K562 (cell line): ENCODE data around the gene EFCAB7. TPM values are rescaled to one million over a fixed set of nuclear protein-coding genes. Genes with fewer than 3 reads are reported as not detected.
A peak's percentile ranks its signal among the peaks of the same experiment; 100 is the strongest.

Experiments
- ATAC-seq: fragments of 200-7000 bp; cut with Tn5 transposase; 3 replicates; pipeline ENCODE4 v1.9.1; 2020; ENCODE audit warnings: moderate library complexity
- BruUV-seq: library from RNA; stranded (reverse); fragments of 400-500 nt; replicated peaks from 2 replicates; lab custom pipeline; 2021; lab: Mats Ljungman, UMichigan
- CTCF ChIA-PET: fragments of 300-600 bp; formaldehyde crosslinking; extraction: SDS; loops from one replicate; lab custom pipeline; 2021; ENCODE audit warnings: low intra/inter-chr PET ratio; lab: Yijun Ruan, JAX
- POLR2A ChIA-PET: fragments of 300-600, 350-650 bp; sonication (Branson Sonifier 250); formaldehyde crosslinking; extraction: SDS; loops from one replicate; lab custom pipeline; 2021; ENCODE audit warnings: antibody characterized with exemption, inconsistent platforms; lab: Yijun Ruan, JAX
- DNase-seq, 4 experiments: peaks; one replicate each; pipeline versions ENCODE4 v3.0.0 to v3.0.0-alpha.2; 2011 to 2018; ENCODE audit warnings: low spot score in 3 of 4, mixed read lengths in 3 of 4; ENCODE audit errors: extremely low read depth in 1 of 4
- FAIRE-seq: peaks from 2 replicates; lab custom pipeline; 2011; peaks lifted over from hg19 to GRCh38; lab: Jason Lieb, UNC
- H2AFZ ChIP-seq: 2 replicates; pipeline ENCODE4 v1.6.0; 2011; ENCODE audit warnings: low read depth, low read length, control low read depth, inconsistent platforms
- H3K27ac ChIP-seq: fragments of 200-600 bp; 3 replicates; pipeline ENCODE4 v1.8.0; 2011; ENCODE audit warnings: low read depth, mild to moderate bottlenecking, control low read depth, inconsistent platforms, low read length, moderate library complexity, mixed read lengths; ENCODE audit errors: extremely low read depth
- H3K27me3 ChIP-seq, 2 experiments: fragments of 300-600 bp in 1 of 2; 2 replicates in 1 of 2; 3 replicates in 1 of 2; pipeline versions ENCODE4 v1.6.0 to v1.8.0; 2011; ENCODE audit warnings: inconsistent platforms in 2 of 2, low read length in 2 of 2, mild to moderate bottlenecking in 1 of 2, mixed read lengths in 1 of 2, moderate library complexity in 1 of 2; ENCODE audit not compliant: control insufficient read depth in 2 of 2, insufficient read depth in 2 of 2
- H3K36me3 ChIP-seq: fragments of 300-600 bp; 3 replicates; pipeline ENCODE4 v1.8.0; 2011; ENCODE audit warnings: mild to moderate bottlenecking, low read length, inconsistent platforms; ENCODE audit not compliant: control insufficient read depth, insufficient read depth
- H3K4me1 ChIP-seq, 2 experiments: fragments of 200-600 bp in 1 of 2; replicated peaks in 1 of 2; 2 replicates in 1 of 2; 3 replicates in 1 of 2; pipeline versions ENCODE4 v1.5.1 to v1.8.0; 2011; ENCODE audit warnings: inconsistent platforms in 2 of 2, low read length in 2 of 2, mild to moderate bottlenecking in 1 of 2, mixed read lengths in 1 of 2, moderate library complexity in 1 of 2; ENCODE audit not compliant: control insufficient read depth in 2 of 2, insufficient read depth in 2 of 2
- H3K4me2 ChIP-seq: 2 replicates; pipeline ENCODE4 v1.6.1; 2011; ENCODE audit warnings: low read length, control low read depth, inconsistent platforms, mixed read lengths; ENCODE audit not compliant: insufficient read depth
- H3K4me3 ChIP-seq: fragments of 200-600 bp; sonication (generic), shearing (Covaris generic); 2 replicates; pipeline ENCODE4 v1.5.1; 2016; ENCODE audit warnings: control low read depth, inconsistent platforms
- H3K79me2 ChIP-seq: fragments of 200-600 bp; 3 replicates; pipeline ENCODE4 v1.8.0; 2011; ENCODE audit warnings: low read length, inconsistent platforms; ENCODE audit not compliant: control insufficient read depth, insufficient read depth
- H3K9ac ChIP-seq, 2 experiments: 2 replicates each; pipeline versions ENCODE4 v1.6.0 to v1.6.1; 2011; ENCODE audit warnings: low read depth in 2 of 2, low read length in 2 of 2, control low read depth in 1 of 2, inconsistent platforms in 1 of 2, mild to moderate bottlenecking in 1 of 2, mixed read lengths in 1 of 2; ENCODE audit not compliant: insufficient read depth in 1 of 2
- H3K9me1 ChIP-seq: one replicate; pipeline ENCODE4 v1.6.0; 2011; ENCODE audit warnings: inconsistent platforms, mild to moderate bottlenecking, low read length, moderate library complexity; ENCODE audit not compliant: control insufficient read depth, insufficient read depth
- H3K9me3 ChIP-seq: replicated peaks from 2 replicates; pipeline ENCODE4 v1.5.1; 2011; ENCODE audit warnings: low read depth, low read length, inconsistent platforms; ENCODE audit not compliant: control insufficient read depth, insufficient read depth
- H4K20me1 ChIP-seq: replicated peaks from 2 replicates; pipeline ENCODE4 v1.6.1; 2011; ENCODE audit warnings: low read length, inconsistent platforms, mixed read lengths; ENCODE audit not compliant: control insufficient read depth, insufficient read depth
- HNRNPH1 ChIP-seq: fragments of 200-400 bp; formaldehyde crosslinking; optimal IDR thresholded peaks from 2 replicates; pipeline ENCODE3; 2017; ENCODE audit warnings: low read depth, mild to moderate bottlenecking, low read length, moderate library complexity
- KLF16 ChIP-seq: IDR thresholded peaks from 2 replicates; pipeline ENCODE4 v1.6.1; 2016; ENCODE audit warnings: antibody characterized with exemption
- TAF15 ChIP-seq: fragments of 200-400 bp; formaldehyde crosslinking; IDR thresholded peaks from 2 replicates; pipeline ENCODE4 v1.6.1; 2017; ENCODE audit warnings: mild to moderate bottlenecking, low read depth, low read length, moderate library complexity
- ZNF766 ChIP-seq: fragments of 200-800 bp; sonication (Bioruptor generic); conservative IDR thresholded peaks from 2 replicates; pipeline ENCODE4 v1.6.1; 2016; ENCODE audit warnings: missing genetic modification characterization, missing compliant biosample characterization
- WGBS: fragments of 100-300 bp; shearing (Covaris generic); methylation state at CpG from one replicate; pipeline ENCODE4 v1.1.6; 2016; ENCODE audit warnings: low coverage, mixed read lengths; ENCODE audit not compliant: insufficient coverage; ENCODE audit errors: missing lambda C conversion rate; 5-methylcytosine and 5-hydroxymethylcytosine counted together
- in situ Hi-C: fragments of 300-500 bp; cut with MboI; formaldehyde crosslinking; loops from 4 replicates; pipeline ENCODE4 v1.15.0; 2018; ENCODE audit warnings: inconsistent platforms, mixed read lengths
- intact Hi-C: fragments of 100-400 bp; cut with micrococcal nuclease; formaldehyde crosslinking; loops from 2 replicates; pipeline ENCODE4 v1.14.2; 2022
- polyA plus RNA-seq, 8 experiments: library from polyadenylated mRNA; depleted of rRNA in 4 of 8; stranded (reverse) in 5 of 8; unstranded in 3 of 8; fragments of >200 nt; fragmentation: Nextera tagmentation in 2 of 8; fragmentation: Illumina TruSeq in 1 of 8; extraction: Ambion mirVana in 2 of 8; extraction: Trizol in 1 of 8; gene quantifications; 2 replicates each; pipeline versions ENCODE4 v1.2.1 to v1.2.3, GENCODE V29; 2011 to 2014; ENCODE audit warnings: inconsistent platforms in 1 of 8, missing spikeins in 1 of 8
- total RNA-seq, 7 experiments: library from RNA; depleted of rRNA in 6 of 7; stranded (reverse); fragments of >200 nt in 6 of 7; fragmentation: Illumina TruSeq in 2 of 7; extraction: Trizol in 2 of 7; gene quantifications; 2 replicates each; pipeline versions ENCODE4 v1.2.1 to v1.2.3, GENCODE V29; 2011 to 2021; ENCODE audit warnings: low replicate concordance in 1 of 7
- TF ChIP-seq, protein P1 (sequence below): sonication (generic); formaldehyde crosslinking; IDR thresholded peaks from 2 replicates; pipeline ENCODE4 v1.8.1; 2023; ENCODE audit warnings: mild to moderate bottlenecking, missing genetic modification reagents

The EFCAB7 gene
- total and polyA plus RNA-seq, 9 of the 15 experiments (the other 6 are each of a cell fraction or from before 2014, with no cell fraction given), result 3.2 to 7.6 (median 5.7) TPM

DNA sequence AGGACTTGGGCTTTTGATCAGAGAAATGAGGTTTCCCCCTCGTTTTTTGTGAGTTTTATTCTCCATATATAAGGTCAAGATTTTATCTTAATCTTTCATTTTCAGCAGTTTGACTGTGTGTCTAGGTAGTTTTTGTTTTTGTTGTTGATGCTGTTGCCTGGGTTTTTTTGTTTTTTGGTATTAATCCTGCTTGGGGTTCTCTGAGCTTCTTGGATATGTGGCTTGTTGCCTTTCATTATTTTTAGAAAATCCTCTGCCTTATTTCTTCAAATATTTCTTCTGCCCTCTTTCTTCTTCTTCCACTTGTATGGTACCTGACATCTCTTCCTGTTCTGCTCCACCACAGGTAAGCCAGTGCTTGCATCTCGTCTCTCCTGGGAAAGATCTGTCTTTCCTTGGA, 25.0 kb downstream of the EFCAB7 start:
- DNase-seq, result no peak
- WGBS, result 17% methylated on average over 2 of the region's 2 CpGs
- no peak for TF ChIP-seq TAF15
- TF ChIP-seq ZNF766 (CRISPR knock-in tag), result no peak
- no peak for TF ChIP-seq KLF16
- TF ChIP-seq, all 486 proteins: peak for 0
- BruUV-seq, result no TSS peak
- ChIA-PET CTCF (no interaction called here), POLR2A (no interaction called here)
- in situ Hi-C loops (no loop called here), intact Hi-C loops (no loop called here)
- H3K9me3 ChIP-seq, result no peaks in the 10 kb centered on the region
- no peak overlapping the region for H3K9ac ChIP-seq
- no peaks in the 10 kb centered on the region for H3K36me3 ChIP-seq
- H3K79me2 ChIP-seq, result no peaks in the 10 kb centered on the region
- ATAC-seq, result no peak
- no peak overlapping the region for H3K27ac ChIP-seq
- no peaks in the 10 kb centered on the region for H4K20me1 ChIP-seq
- no peak for FAIRE-seq
- H3K9me1 ChIP-seq, result no peaks in the 10 kb centered on the region
- H2AFZ ChIP-seq, result no peak overlapping the region
- H3K4me1 ChIP-seq, result no peaks in the 10 kb centered on the region
- no peaks in the 10 kb centered on the region for H3K27me3 ChIP-seq
- H3K4me3 ChIP-seq, result no peak overlapping the region
- H3K4me2 ChIP-seq, result no peak overlapping the region

DNA sequence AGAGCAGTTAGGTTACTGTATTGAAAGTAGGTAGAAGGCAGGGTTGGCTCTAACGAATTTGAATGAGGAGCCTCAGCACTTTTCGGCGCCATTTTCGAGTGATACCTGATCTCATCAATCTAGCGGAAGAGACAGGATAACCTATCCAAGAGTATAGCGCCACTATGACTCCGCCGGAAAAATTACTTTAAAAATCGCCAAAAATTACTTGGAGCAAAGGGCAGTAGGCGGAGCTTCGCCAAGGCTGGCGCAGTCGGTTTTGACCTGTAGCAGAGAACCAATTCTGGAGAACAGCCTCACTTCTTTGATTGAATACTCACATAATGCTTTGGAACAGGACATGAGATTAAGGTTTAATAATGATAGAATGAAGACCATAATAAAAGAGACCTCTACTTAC, 25.6 kb downstream of the EFCAB7 start:
- Histone ChIP-seq H3K36me3 (no peaks in the 10 kb centered on the region), H3K27me3 (no peaks in the 10 kb centered on the region), H4K20me1 (no peaks in the 10 kb centered on the region), H3K4me1 (no peaks in the 10 kb centered on the region), H3K4me2 (no peak overlapping the region), H3K27ac (no peak overlapping the region), H3K79me2 (no peaks in the 10 kb centered on the region), H2AFZ (no peak overlapping the region), H3K9me1 (no peaks in the 10 kb centered on the region), H3K9ac (no peak overlapping the region), H3K4me3 (no peak overlapping the region), H3K9me3 (no peaks in the 10 kb centered on the region)
- POLR2A ChIA-PET, result no interaction called here
- CTCF ChIA-PET, result no interaction called here
- TF ChIP-seq HNRNPH1, result no peak
- TF ChIP-seq, protein P1, sequence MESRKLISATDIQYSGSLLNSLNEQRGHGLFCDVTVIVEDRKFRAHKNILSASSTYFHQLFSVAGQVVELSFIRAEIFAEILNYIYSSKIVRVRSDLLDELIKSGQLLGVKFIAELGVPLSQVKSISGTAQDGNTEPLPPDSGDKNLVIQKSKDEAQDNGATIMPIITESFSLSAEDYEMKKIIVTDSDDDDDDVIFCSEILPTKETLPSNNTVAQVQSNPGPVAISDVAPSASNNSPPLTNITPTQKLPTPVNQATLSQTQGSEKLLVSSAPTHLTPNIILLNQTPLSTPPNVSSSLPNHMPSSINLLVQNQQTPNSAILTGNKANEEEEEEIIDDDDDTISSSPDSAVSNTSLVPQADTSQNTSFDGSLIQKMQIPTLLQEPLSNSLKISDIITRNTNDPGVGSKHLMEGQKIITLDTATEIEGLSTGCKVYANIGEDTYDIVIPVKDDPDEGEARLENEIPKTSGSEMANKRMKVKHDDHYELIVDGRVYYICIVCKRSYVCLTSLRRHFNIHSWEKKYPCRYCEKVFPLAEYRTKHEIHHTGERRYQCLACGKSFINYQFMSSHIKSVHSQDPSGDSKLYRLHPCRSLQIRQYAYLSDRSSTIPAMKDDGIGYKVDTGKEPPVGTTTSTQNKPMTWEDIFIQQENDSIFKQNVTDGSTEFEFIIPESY, result peak; percentile 52; the same call in 1 of the 2 replicates
- no TSS peak for BruUV-seq
- WGBS, result 62% methylated on average over 13 of the region's 13 CpGs
- FAIRE-seq, result no peak
- in situ Hi-C loops, result no loop called here
- no peak for DNase-seq
- intact Hi-C loops, result no loop called here
- no peak for ATAC-seq
